GM21526 (cell line): Measurements from ENCODE around the gene ZFYVE9.

Experiments used
- ATAC-seq: cut with Tn5 transposase; IDR thresholded peaks from one replicate; pipeline ENCODE4 v1.9.1; 2021; ENCODE audit warnings: moderate library complexity; ENCODE audit not compliant: unreplicated experiment, low FRiP score

ZFYVE9 gene

DNA sequence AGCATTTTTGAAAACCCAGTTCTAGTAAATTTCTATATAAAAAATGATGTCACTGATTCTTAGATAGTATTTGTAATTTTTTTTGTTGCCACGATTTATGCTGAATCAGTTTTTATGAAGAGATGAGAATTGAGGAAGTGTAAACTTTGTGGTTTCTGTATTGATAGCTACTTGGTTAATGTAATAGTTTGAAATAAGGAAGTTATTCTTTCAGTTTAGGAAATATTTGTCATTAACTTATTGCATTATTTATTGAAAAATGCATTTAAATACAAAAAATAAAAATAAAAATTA is 97.8 kb downstream of the ZFYVE9 start:
- ATAC-seq: peak; percentile 53

- no peak for ATAC-seq
These were observed 98.8 kb downstream of the ZFYVE9 start for GRCh38 chr1:52240592-52241210.

DNA sequence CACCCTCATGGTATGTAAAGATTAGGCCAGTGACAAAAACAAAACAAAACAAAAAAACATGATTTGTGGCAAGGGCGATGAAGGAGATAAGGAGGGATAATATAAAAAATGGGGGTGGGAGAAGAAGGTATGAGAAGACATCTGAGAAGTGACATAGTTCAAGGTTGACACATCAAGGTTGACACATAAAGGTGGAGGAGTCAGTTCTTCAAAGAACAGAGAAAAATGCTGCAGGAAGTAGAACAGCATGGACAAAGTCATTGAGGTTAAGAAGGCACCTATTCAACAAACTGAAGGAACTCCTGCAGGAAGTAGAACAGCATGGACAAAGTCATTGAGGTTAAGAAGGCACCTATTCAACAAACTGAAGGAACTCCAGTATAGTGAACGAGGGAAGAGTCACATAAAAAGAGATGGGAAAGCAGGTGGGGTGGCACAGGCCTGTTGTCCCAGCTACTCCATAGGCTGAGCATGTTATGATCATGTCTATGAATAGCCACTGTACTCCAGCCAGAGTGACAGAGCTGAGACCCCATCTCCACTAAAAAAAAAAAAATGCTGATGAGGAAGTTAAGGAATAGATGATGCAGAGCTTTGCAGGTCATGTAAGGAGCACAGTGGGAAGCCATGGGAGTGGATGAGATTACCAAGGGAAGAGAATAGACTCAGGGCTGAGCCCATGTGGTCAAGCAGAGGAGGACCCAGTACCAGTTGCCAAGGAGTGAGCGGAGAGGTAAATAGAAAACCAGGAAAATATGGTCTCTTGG is 101.5 kb downstream of the ZFYVE9 start:
- no peak for ATAC-seq

GRCh38 chr1:52249831-52250230 is 107.9 kb downstream of the ZFYVE9 start:
- ATAC-seq: no peak

GRCh38 chr1:52253421-52253820 is 111.5 kb downstream of the ZFYVE9 start:
- no peak for ATAC-seq

GRCh38 chr1:52259886-52260285 is 118.0 kb downstream of the ZFYVE9 start:
- ATAC-seq: no peak

DNA sequence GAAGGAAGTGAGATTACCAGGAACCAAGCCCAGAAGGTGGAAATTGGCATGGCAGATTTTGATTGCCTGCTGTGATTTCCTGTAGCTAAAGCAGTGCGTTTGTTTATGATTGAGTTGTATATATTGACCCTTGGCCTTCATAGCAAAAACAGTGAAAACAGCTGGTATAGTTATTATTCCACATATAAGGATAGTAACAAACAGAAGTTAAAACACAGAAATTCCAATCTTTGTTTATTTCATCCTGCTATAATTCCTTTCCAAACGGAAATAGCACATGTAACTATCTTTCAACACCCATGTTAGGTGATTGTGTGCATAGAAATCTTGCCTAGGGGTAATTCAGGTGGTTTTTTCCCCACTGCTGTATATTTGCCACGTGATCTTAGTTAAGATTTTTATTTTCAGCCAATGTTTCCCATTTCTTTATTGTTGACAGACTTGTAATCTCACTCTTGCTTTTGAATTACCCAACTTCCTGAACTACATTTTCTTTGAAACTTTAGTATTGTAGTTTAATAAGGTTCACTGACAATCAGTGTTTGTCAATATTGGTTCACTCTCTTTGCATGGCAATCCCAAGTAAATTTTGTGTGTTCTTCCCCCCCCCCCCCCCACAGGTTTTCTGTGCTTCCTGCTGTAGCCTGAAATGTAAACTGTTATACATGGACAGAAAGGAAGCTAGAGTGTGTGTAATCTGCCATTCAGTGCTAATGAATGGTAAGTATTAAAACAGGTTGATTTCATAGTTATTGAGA is 121.4 kb downstream of the ZFYVE9 start:
- no peak for ATAC-seq

DNA sequence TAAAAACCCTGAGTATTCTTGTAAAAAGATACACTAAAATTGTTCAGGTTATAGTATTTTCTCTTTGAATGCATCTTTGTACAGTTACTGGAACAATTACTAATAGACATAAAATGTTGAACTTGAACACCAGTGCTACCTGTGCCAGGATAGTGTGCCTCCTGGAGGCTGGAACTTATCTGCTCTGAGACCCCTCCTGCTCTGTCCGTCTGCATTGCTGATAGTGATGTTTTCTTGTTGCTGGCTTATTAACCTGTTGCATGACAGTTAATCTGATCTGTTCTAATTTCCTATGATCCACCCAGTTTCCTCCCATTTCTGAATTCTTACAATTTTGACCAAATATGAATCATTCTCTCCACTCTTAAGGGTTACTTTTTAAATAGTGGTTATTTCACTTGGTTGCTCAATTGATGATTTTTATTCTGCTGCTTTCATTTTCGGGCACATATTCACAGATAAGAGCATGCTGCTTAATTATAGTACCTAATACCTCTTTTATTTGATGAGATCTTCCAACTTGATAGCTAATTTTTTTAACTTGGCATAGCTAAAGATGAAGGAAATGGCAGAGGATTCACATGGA is 122.7 kb downstream of the ZFYVE9 start:
- ATAC-seq: no peak

GRCh38 chr1:52266507-52266906 is 124.6 kb downstream of the ZFYVE9 start:
- no peak for ATAC-seq

- no peak for ATAC-seq
These were observed 126.5 kb downstream of the ZFYVE9 start for GRCh38 chr1:52268372-52268771.

DNA sequence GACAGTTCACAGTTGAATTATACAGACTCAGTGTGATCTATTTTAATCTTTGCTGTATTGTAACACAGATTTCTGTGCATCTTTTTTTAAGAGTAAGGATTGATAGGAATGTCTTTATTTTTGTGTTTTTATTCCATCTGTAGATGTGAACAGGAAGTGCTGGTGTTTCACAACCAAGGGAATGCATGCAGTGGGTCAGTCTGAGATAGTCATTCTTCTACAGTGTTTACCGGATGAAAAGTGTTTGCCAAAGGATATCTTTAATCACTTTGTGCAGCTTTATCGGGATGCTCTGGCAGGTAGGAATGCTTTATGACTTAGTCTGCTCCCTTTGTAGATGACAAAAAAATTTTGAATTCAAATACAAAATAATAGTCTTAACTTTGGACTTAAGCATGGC is 139.6 kb downstream of the ZFYVE9 start:
- no peak for ATAC-seq

- no peak for ATAC-seq
These were observed 146.4 kb downstream of the ZFYVE9 start for GRCh38 chr1:52288286-52288685.

DNA sequence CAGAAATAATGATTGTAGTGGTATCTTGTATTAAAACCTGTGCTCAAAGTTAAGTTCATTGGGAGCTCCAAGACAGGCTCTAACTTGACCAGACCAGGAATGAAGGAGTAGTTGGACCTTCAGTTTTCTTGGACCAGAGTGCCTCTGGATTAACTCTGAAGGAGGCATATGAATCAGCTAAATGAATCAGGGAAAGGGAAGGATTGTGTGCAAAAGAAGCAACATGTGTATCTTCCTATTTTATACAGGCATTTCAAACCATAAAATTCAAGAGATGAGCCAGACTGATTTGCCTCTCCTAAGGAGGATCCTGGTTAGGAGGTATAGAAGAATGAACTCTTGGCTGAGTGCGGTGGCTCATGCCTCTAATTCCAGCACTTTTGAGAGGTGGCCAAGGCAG is 152.7 kb downstream of the ZFYVE9 start:
- no peak for ATAC-seq

- ATAC-seq: no peak
These were observed 154.5 kb downstream of the ZFYVE9 start for GRCh38 chr1:52296345-52296744.

GRCh38 chr1:52305417-52306226 is 163.7 kb downstream of the ZFYVE9 start:
- no peak for ATAC-seq

GRCh38 chr1:52306227-52307006 is 164.5 kb downstream of the ZFYVE9 start:
- no peak for ATAC-seq

- no peak for ATAC-seq
These were observed 179.2 kb downstream of the ZFYVE9 start for GRCh38 chr1:52321061-52321460.

DNA sequence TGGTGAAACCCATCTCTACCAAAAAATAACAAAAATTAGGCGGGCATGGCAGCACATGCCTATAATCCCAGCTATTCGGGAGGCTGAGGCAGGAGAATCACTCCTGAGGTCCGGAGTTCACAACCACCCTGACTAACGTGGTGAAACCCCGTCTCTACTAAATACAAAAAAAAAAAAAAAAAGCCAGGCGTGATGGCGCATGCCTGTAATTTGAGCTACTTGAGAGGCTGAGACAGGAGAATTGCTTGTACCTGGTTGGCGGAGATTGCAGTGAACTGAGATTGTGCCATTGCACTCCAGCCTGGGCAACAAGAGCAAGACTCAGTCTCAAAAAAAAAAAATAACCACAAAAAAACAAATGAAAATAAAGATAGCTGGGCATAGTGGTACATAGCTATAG is 181.8 kb downstream of the ZFYVE9 start:
- ATAC-seq: no peak

DNA sequence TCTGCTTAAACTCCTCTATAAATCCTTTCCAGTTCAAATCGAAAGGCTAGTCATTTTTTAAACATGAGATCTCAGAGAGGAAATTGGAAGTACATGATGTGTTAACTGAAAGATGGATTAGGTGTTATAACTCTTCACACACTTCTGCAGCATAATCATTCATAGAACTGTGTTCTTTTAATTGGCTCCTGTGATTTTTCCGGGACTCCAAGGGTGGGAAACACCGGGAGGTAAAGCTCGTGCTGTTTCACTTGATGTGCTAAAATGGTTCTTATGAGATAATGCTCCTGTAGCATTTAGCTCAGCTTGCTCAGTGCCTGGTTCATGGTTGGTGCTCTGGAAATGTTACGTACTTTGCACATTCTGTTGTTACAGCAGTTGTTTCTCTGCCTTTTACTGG is 183.9 kb downstream of the ZFYVE9 start:
- no peak for ATAC-seq

GRCh38 chr1:52328615-52329014 is 186.7 kb downstream of the ZFYVE9 start:
- no peak for ATAC-seq
